Transverse colon (tissue), 3 donors: ENCODE data around the gene TEKT2.

Experiments used
- CTCF ChIP-seq, 5 experiments: fragments of 200-600 bp in 3 of 5; fragments of 450-650 bp in 2 of 5; sonication (generic) in 3 of 5; IDR thresholded peaks; 1 replicate in 2 of 5; 2 replicates in 3 of 5; pipeline ENCODE4 v1.5.1; 2016 to 2017; ENCODE audit warnings: antibody characterized with exemption in 5 of 5, inconsistent platforms in 3 of 5, mild to moderate bottlenecking in 2 of 5, moderate library complexity in 1 of 5
- EP300 ChIP-seq: sonication (generic); formaldehyde crosslinking; IDR thresholded peaks from one replicate; pipeline ENCODE4 v1.6.1; 2017; ENCODE audit warnings: antibody characterized with exemption, low read depth

DNA sequence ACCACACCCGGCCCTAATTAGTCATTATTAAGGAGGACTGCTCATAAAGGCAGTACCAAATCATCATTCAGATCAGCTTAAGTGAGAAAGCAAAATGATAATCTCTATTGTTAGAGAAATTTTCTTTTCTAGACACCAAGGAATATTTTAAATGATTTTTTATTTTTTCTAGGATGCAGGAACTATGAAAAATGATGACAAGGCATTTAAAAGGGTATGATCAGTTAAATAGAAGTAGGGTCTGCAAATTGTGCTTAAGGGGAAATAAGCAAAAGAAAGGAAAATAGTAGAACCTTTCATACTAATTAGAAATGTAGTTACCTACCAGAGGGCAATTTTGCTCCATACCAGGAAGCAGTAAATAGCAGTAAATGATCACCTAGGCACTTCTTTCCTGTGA is 21.6 kb upstream of the TEKT2 start:
- no peak for TF ChIP-seq CTCF (IDR thresholded peaks at IDR 0.05)
- TF ChIP-seq EP300: no peak
